ENCODE data around the gene CRK.

The CRK gene

GRCh38 chr17:1480747-1481465 lies 24.9 kb upstream of the CRK start:
- no peak for TF ChIP-seq ZNF274 (IDR thresholded peaks at IDR 0.05; ENCODE audit: low read depth, low read length)

DNA sequence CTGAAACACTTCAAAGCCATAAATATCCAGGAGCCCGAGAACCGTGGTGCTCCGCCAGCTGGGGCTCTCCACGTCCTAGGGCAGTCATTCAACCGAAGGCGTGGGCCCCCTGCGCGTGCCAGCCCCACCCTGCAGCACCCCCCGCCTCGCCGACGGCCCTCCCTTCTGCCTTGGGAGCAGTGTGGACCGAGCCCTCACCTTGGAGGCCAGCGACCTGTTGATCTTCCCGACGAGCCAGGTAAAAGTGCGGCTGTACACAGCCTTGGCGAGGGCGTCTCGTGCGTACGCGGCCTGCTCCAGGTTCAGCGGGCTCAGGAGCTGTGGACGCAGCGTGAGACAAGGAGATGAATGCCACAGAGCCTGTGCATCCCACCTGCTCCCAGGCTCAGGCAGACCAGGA lies 22.4 kb upstream of the CRK start:
- TF ChIP-seq ZNF274 (IDR thresholded peaks at IDR 0.05; ENCODE audit: low read depth, low read length) = no peak

More at GRCh38 chr17:1480747-1481465, 24.9 kb upstream of the CRK start:
- no peak overlapping the region for H3K4me3 ChIP-seq (ENCODE audit: low read length)

DNA sequence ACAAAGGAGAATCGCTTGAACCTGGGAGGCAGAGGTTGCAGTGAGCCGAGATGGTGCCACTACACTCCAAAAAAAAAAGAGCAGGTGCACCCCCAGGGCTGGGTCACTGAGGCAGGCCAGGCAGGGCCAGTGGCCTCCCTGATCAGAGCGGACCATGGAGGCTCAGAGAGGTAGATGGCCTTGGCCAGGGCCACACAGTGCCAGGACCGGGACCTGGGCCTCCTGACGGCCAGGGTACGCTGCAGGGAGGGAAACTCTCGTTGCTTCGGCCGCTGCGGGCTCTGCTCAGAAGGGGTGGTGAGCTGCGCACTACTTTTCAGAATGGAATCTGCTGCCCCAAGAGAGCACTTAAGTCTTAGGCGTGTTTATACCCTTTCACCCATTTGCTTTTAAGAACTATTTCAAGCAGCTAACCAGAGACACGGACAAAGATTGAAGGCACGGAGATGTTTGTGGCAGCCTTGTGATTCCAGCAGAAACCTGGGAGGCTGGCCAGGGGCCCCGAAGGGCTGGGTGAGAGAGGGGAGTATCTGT lies 19.4 kb upstream of the CRK start:
- TF ChIP-seq ZNF274 (IDR thresholded peaks at IDR 0.05; ENCODE audit: low read depth, low read length) = no peak
- no peak overlapping the region for H3K4me3 ChIP-seq (ENCODE audit: low read length)

More for the DNA sequence above, 22.4 kb upstream of the CRK start:
- no peak overlapping the region for H3K4me3 ChIP-seq (ENCODE audit: low read length)

DNA sequence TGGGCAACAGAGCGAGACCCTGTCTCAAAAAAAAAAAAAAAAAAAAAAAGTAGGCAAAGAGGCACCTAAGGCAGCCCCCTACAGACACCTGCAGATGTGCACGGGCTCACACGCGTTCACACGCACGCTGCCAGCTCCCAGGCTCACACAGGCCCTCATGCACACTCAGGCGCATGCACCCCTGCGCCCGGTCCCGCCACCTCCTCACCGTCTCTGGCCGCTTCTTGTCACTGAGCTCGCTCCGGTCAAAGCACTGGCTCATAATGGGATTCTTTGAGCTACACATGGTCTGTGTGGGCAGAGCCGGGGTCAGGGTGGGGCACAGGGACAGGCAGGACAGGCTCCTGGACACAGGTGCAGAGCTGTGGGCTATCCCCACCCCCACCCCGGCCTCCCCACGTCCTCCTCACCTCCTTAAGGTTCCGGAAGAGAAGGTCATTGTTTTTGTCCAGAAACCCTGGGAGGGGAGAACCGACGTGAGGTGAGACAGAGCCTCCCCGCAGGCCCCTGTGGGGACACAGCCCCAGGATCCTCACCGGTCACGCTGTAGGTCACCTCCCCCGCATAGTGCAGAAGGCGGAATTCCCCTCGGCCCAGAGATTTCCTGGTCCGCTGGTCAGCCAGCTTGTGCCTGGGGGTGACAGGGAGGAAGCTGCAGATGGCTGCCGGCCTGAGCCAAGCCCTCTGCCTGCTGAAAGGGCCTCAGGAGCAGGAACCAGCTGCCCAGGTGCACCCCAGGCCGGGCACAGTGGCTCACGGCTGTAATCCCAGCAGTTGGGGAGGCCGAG lies 18.6 kb upstream of the CRK start:
- H3K4me3 ChIP-seq (ENCODE audit: low read length) = no peak overlapping the region; the same call in 1 of the 2 replicates
- no peak for TF ChIP-seq ZNF274 (IDR thresholded peaks at IDR 0.05; ENCODE audit: low read depth, low read length)

- H3K4me3 ChIP-seq (ENCODE audit: low read length) = no peak overlapping the region
- TF ChIP-seq ZNF274 (IDR thresholded peaks at IDR 0.05; ENCODE audit: low read depth, low read length) = no peak
These were observed 17.8 kb upstream of the CRK start for GRCh38 chr17:1473841-1474240.

GRCh38 chr17:1473170-1473569 lies 17.1 kb upstream of the CRK start:
- no peak overlapping the region for H3K4me3 ChIP-seq (ENCODE audit: low read length)
- TF ChIP-seq ZNF274 (IDR thresholded peaks at IDR 0.05; ENCODE audit: low read depth, low read length) = no peak

DNA sequence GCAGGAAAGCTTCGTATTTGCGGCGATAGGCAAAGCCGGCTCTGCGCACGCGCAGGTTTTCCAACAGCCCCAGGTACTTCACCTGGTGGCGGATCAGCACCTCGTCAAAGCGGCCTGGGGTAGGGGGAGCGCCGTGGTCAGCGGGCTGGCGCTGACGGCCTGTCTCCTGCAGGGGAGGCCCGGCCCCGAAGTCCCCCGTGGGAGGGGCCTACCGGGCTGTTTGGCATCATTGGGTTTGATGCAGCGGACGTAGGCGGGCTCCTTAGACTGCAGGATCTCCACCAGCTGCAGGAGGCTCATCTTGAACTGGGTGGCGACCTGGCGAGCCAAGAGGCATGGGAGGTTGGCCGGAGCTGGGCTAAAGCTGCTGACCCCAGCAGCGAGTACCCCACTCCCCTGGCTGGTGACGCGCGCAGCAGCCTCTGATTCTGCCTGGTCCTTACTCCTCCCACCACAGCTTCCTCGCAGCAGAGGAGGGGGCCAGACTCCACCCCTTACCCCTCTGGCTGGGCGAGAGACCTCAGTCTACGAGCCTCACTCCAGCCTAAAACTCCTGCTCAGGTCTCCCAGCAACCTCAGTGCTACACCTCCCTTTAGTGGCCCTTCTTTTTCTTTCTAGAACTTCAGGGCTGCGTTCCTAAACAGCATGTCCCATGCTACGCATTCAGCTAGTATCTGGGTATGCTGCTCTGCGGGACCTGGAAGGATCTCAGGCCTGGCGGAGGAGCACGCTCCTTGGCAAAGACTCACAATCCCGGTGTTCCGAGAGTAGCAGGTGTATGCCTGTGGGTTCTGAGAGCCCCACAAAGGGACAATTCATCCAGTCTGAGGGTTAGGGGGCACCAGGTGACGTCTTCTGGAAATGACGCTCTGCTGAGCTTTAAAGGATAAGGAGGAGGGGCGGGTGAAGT lies 16.1 kb upstream of the CRK start:
- TF ChIP-seq ZNF274 (IDR thresholded peaks at IDR 0.05; ENCODE audit: low read depth, low read length) = no peak
- H3K4me3 ChIP-seq (ENCODE audit: low read length) = no peak overlapping the region

DNA sequence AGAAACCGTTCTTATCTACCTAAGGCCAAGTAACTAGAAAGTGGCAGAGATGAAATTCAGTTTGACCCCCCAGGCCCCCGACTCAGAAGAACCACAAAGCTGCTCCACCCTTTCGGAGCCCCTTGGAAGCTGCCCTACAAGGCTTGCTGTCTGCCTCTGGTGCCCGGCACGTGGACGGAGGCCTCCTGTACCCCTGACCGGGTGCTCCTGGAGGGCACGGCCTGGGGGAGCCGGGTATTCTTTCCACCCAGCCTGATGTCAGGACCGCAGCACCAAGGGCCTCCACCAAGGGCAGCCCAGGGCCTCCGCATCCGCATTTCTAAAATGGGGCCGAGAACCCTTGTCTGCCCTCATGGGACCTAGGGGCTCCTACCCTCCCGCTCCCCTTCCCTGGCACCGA lies 15.5 kb upstream of the CRK start:
- TF ChIP-seq ZNF274 (IDR thresholded peaks at IDR 0.05; ENCODE audit: low read depth, low read length) = no peak
- no peak overlapping the region for H3K4me3 ChIP-seq (ENCODE audit: low read length)

GRCh38 chr17:1470755-1471462 lies 14.9 kb upstream of the CRK start:
- no peak overlapping the region for H3K4me3 ChIP-seq (ENCODE audit: low read length)
- no peak for TF ChIP-seq ZNF274 (IDR thresholded peaks at IDR 0.05; ENCODE audit: low read depth, low read length)

DNA sequence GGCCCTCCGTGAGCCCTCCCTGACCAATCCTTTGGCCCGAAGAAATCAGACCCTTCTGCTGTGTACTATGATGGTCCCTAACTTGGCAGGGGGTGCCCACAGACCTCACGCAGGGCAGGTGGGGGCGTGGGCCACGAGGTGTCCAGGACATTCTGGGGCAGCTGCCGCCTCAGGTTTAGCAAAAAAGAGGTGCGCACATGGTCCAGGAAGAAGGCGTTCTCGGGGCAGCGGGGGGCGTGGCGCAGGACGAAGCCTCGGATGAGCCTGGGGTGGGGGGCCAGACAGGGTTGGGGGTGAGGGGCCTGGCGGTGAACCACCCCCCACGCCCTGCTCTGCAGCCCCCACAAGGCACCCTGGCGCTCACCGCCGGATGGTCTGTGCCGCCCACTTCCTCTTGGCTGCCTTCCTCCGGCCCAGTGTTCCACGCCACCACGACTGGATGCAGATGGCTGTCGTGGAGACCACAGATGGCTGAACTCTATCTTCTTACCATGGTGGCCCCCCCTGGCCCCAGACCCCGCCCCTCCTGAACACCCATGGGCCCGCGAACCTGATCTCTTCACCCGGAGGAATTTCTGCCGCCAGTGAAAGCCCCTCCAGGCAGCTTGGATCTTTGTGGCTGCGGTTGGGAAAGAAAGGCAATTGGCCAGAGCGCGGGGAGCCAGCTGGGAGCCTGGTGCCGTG lies 14.2 kb upstream of the CRK start:
- TF ChIP-seq ZNF274 (IDR thresholded peaks at IDR 0.05; ENCODE audit: low read depth, low read length) = no peak
- H3K4me3 ChIP-seq (ENCODE audit: low read length) = no peak overlapping the region

- no peak for TF ChIP-seq ZNF274 (IDR thresholded peaks at IDR 0.05; ENCODE audit: low read depth, low read length)
- no peak overlapping the region for H3K4me3 ChIP-seq (ENCODE audit: low read length)
These were observed 13.3 kb upstream of the CRK start for GRCh38 chr17:1469231-1469852.

DNA sequence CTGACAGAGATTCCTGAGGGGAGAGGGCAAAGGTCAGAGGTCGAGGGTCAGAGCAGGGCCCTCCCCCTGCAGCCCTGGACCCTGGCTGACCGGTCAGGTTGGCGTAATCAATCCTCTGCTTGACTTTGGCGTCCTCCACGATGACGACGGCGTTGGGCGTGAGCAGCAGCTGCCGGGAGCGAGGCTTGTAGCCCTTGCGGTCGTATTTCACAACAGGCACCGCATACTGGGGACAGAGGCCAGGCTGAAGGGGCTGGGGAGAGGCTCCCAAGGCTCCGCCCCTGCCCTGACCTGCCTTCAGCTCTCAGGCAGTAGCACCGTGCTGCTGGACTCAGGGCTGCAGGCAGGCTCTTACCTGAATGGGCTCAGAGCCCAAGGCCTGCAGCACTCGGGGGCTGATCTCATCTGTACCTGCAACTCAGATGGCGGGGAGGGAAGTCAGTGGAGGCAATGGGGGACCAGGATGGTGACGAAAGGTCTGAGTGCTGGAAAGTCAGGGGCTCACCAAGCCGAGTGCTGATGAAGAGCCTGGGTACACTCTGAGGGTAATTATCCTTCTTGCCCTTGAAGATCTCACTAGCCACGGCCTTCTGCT lies 12.0 kb upstream of the CRK start:
- H3K4me3 ChIP-seq (ENCODE audit: low read length) = no peak overlapping the region
- no peak for TF ChIP-seq ZNF274 (IDR thresholded peaks at IDR 0.05; ENCODE audit: low read depth, low read length)

All from GM08714 (cell line).